ENCODE results near the gene SLCO2A1.

DNA sequence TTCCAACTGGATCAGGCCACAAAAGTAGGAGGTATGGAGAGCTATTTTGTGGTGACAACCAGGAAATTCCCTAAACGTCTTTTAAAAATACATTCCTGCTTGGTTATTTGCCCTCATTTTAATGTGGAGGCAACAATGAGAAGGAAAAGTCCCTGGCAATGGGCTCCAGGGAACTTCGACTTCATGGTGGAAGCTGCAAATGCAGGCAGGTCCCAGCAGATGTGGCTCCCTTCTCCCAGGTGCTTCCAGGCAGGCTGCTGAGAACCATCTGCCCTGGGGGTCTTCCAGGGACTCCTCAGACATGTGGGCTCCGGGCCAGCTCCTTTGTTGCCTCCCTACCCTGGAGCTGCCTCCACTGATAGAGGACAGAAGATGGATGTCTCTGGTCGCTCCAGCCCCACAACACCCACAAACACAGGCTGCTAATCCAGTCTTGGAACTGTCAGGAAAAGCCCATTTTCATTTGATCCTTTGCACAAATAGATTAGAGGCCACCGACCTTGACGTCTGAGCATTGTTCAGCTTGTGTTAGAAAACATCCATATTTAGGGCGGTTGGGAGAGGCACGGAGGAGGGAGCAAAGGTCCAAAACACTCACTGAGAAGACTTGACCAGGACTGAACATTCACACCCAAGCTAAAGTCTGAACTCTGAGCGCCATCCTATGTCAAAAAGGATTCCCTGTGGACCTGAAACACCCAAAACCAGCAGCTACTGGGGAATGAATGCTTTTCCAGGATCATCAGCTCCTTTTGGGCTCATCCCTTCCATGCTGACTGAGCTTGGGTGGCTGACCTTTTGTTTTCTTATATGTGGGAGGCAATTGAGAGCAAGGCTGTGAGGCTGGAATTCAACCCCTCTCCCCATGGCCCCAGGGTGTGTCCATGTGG is 30.2 kb upstream of the SLCO2A1 start:
- TF ChIP-seq POLR2A (IDR thresholded peaks at IDR 0.05) (no peak), CTCF (IDR thresholded peaks at IDR 0.05) (no peak)
